A673 (cell line): Measurements from ENCODE around the gene DLG2. TPM values are rescaled to one million over a fixed set of nuclear protein-coding genes. Genes with fewer than 3 reads are reported as not detected.
A peak's percentile ranks its signal among the peaks of the same experiment; 100 is the strongest.

Source experiments
- BruUV-seq: library from RNA; stranded (reverse); fragments of 400-500 nt; replicated peaks from 2 replicates; lab custom pipeline; 2021; lab: Mats Ljungman, UMichigan
- CTCF ChIA-PET: fragments of 300-600 bp; sonication (Branson Sonifier 250); formaldehyde crosslinking; loops from one replicate; lab custom pipeline; 2022; ENCODE audit warnings: antibody characterized with exemption; lab: Charles Lee
- POLR2A ChIA-PET: fragments of 300-600 bp; sonication (Branson Sonifier 250); formaldehyde crosslinking; loops from one replicate; lab custom pipeline; 2022; ENCODE audit warnings: antibody characterized with exemption; ENCODE audit not compliant: low non-redundant PET; lab: Charles Lee
- DNase-seq: peaks from one replicate; pipeline ENCODE4 v3.0.0-alpha.2; 2015; ENCODE audit warnings: low spot score
- H3K27ac ChIP-seq: fragments of 200-600 bp; sonication (generic); 2 replicates; pipeline ENCODE4 v1.5.1; 2016; ENCODE audit warnings: mixed run types, low read depth, mild to moderate bottlenecking, mixed read lengths, antibody characterized with exemption, low read length; ENCODE audit not compliant: poor library complexity, severe bottlenecking
- H3K27me3 ChIP-seq: fragments of 200-600 bp; sonication (generic); replicated peaks from 2 replicates; pipeline ENCODE4 v1.6.1; 2017; ENCODE audit warnings: mixed run types, low read depth, mild to moderate bottlenecking, mixed read lengths, antibody characterized with exemption, low read length; ENCODE audit not compliant: insufficient read depth, poor library complexity
- H3K36me3 ChIP-seq: fragments of 200-600 bp; sonication (generic); 2 replicates; pipeline ENCODE4 v1.6.1; 2016; ENCODE audit warnings: mixed run types, mild to moderate bottlenecking, mixed read lengths, antibody characterized with exemption, low read length; ENCODE audit not compliant: insufficient read depth, poor library complexity, severe bottlenecking
- H3K4me1 ChIP-seq: fragments of 200-600 bp; sonication (generic); 2 replicates; pipeline ENCODE4 v1.6.1; 2017; ENCODE audit warnings: mixed run types, mild to moderate bottlenecking, mixed read lengths, antibody characterized with exemption, low read length; ENCODE audit not compliant: insufficient read depth, poor library complexity, severe bottlenecking
- H3K4me3 ChIP-seq: fragments of 200-600 bp; sonication (generic); 2 replicates; pipeline ENCODE4 v1.5.1; 2016; ENCODE audit warnings: low read depth, mixed run types, mild to moderate bottlenecking, mixed read lengths, low read length; ENCODE audit not compliant: poor library complexity, severe bottlenecking
- H3K9me3 ChIP-seq: fragments of 200-600 bp; sonication (generic); 2 replicates; pipeline ENCODE4 v1.6.1; 2016; ENCODE audit warnings: mixed run types, low read depth, mild to moderate bottlenecking, mixed read lengths, antibody characterized with exemption, low read length; ENCODE audit not compliant: poor library complexity, severe bottlenecking
- CTCF ChIP-seq: fragments of 300-800, 200-600 bp; sonication (generic); conservative IDR thresholded peaks from 2 replicates; pipeline ENCODE4 v1.5.1; 2017; ENCODE audit warnings: low read depth, mild to moderate bottlenecking, antibody characterized with exemption, low read length, moderate library complexity, mixed read lengths
- EZH2 ChIP-seq: fragments of 200-600 bp; sonication (generic); IDR thresholded peaks from 2 replicates; pipeline ENCODE4 v1.6.1; 2017; ENCODE audit warnings: borderline replicate concordance, low read depth, mild to moderate bottlenecking, mixed read lengths, antibody characterized with exemption, low read length; ENCODE audit not compliant: poor library complexity, severe bottlenecking
- intact Hi-C: fragments of 100-400 bp; cut with micrococcal nuclease; formaldehyde crosslinking; loops from one replicate; pipeline ENCODE4 v1.10.0; 2022; ENCODE audit not compliant: unreplicated experiment
- total RNA-seq: library from RNA; stranded (reverse); gene quantifications from 2 replicates; pipeline ENCODE4 v1.2.3, GENCODE V29; 2021

DLG2 gene
- total RNA-seq, 1 experiment from 2014 or later, result 277 TPM

GRCh38 chr11:83671289-83671688, 1955.9 kb downstream of the DLG2 start:
- H3K27ac ChIP-seq, result no peak overlapping the region
- no peak overlapping the region for H3K4me3 ChIP-seq
- peaks cover 73% of the 10 kb centered on the region for H3K4me1 ChIP-seq
- DNase-seq, result no peak
- H3K27me3 ChIP-seq, result no peaks in the 10 kb centered on the region
- intact Hi-C loops, result no loop called here
- H3K9me3 ChIP-seq, result no peaks in the 10 kb centered on the region
- peaks cover 62% of the 10 kb centered on the region for H3K36me3 ChIP-seq
- BruUV-seq, result no TSS peak
- ChIA-PET CTCF (interaction anchor here (0.6 to 1.0 kb wide), 2 partner anchors 9 to 379 kb away, joined by 4 to 5 read pairs; no protein-coding TSS in a partner anchor), POLR2A (interaction anchor here (0.7 kb wide), 1 partner anchor 30 kb away, joined by 3 read pairs; no protein-coding TSS in a partner anchor)
- TF ChIP-seq EZH2 (no peak), CTCF (peak; percentile 48)

DNA sequence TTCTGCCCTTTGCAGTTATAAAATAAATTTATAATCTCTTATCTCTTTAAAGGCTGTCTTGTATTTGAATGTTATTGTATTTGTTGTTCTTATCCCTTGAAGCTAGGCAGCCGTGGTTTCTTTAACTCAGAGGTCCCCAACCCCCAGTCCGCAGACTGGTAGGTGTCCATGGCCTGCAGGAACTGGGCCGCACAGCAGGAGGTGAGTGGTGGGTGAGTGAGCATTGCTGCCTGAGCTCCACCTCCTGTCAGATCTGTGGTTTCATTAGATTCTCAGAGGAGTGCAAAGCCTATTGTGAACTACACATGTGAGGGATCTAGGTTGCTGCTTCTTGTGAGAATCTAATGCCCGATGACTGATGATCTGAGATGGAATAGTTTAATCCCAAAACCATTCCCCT, 1961.0 kb downstream of the DLG2 start:
- TF ChIP-seq CTCF (no peak), EZH2 (no peak)
- CTCF ChIA-PET, result no interaction called here
- no peak overlapping the region for H3K4me3 ChIP-seq
- H3K9me3 ChIP-seq, result no peaks in the 10 kb centered on the region
- peaks cover 49% of the 10 kb centered on the region for H3K36me3 ChIP-seq
- no peaks in the 10 kb centered on the region for H3K27me3 ChIP-seq
- peaks cover 81% of the 10 kb centered on the region for H3K4me1 ChIP-seq
- BruUV-seq, result TSS peak; percentile 2
- no peak for DNase-seq
- POLR2A ChIA-PET, result no interaction called here
- H3K27ac ChIP-seq, result peak overlapping the region; percentile 8
- intact Hi-C loops, result no loop called here

DNA sequence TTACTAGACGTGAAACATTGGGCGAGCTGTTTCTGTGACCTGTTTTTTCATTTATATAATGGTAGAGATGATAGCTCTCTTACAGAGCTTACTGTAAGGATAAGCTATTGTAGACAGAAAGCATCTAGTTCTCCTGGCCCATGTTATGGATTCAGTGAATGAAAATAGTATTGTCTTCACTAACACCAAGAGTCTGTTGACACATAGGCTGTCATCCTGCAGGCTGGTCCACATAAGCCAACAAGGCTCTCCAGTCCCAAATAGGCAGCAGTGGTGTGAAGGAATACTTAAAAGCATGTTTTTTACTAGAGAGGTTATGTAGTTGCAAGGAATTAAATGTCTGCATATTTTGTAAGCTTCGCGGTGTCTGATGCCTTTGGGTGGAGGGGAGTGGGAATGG, 1963.2 kb downstream of the DLG2 start:
- intact Hi-C loops, result no loop called here
- Histone ChIP-seq H3K27ac (peak overlapping the region; percentile 6), H3K9me3 (no peaks in the 10 kb centered on the region), H3K4me1 (peaks cover 73% of the 10 kb centered on the region), H3K27me3 (no peaks in the 10 kb centered on the region), H3K36me3 (peaks cover 54% of the 10 kb centered on the region), H3K4me3 (no peak overlapping the region)
- ChIA-PET POLR2A (no interaction called here), CTCF (no interaction called here)
- TF ChIP-seq EZH2 (no peak), CTCF (no peak)
- no peak for DNase-seq
- no TSS peak for BruUV-seq
